ENCODE results near the gene GABRG3. TPM values are rescaled to one million over a fixed set of nuclear protein-coding genes. Genes with fewer than 3 reads are reported as not detected.
A peak's percentile ranks its signal among the peaks of the same experiment; 100 is the strongest.

GABRG3 gene
- total and polyA plus RNA-seq, 9 of the 15 experiments (the other 6 are each of a cell fraction or from before 2014, with no cell fraction given) = 4.0 to 15.1 (median 11.2) TPM

GRCh38 chr15:27088584-27089232 is 117.7 kb downstream of the GABRG3 start (continued):
- TF ChIP-seq RAD51 (IDR thresholded peaks at IDR 0.05; ENCODE audit: borderline replicate concordance, low read depth) (peak; percentile 76), CBFA2T2 (conservative IDR thresholded peaks at IDR 0.05) (peak; percentile 24; the same call in 1 of the 2 replicates), ZNF224 (CRISPR knock-in tag; IDR thresholded peaks at IDR 0.05) (0 out of 2 replicates have a peak, but pooled peaks have one; percentile 30), HMGXB4 (CRISPR knock-in tag; IDR thresholded peaks at IDR 0.05) (0 out of 2 replicates have a peak, but pooled peaks have one; percentile 53), NR2C2 (CRISPR knock-in tag; IDR thresholded peaks at IDR 0.05) (no peak), NR2C2 (tag; IDR thresholded peaks at IDR 0.05) (peak; percentile 59; the same call in 1 of the 2 replicates), ZNF592 (IDR thresholded peaks at IDR 0.05) (peak; percentile 75), L3MBTL2 (IDR thresholded peaks at IDR 0.05) (peak; percentile 88), LCOR (CRISPR knock-in tag; IDR thresholded peaks at IDR 0.05) (peak; percentile 29; the same call in 1 of the 2 replicates), USF2 (CRISPR knock-in tag; IDR thresholded peaks at IDR 0.05) (peak; percentile 80), CLOCK (CRISPR knock-in tag; IDR thresholded peaks at IDR 0.05; ENCODE audit: borderline replicate concordance) (no peak), ZFX (CRISPR knock-in tag; IDR thresholded peaks at IDR 0.05) (peak; percentile 60), GATA2 (CRISPR knock-in tag; IDR thresholded peaks at IDR 0.05) (peak; percentile 20; the same call in 1 of the 2 replicates), USF1 (CRISPR knock-in tag; IDR thresholded peaks at IDR 0.05) (peak; percentile 74), SMARCA4 (IDR thresholded peaks at IDR 0.05) (peak; percentile 35; the same call in 1 of the 2 replicates), CTBP1 (IDR thresholded peaks at IDR 0.05; ENCODE audit: borderline replicate concordance) (peak; percentile 20; the same call in 1 of the 2 replicates), RBBP5 (IDR thresholded peaks at IDR 0.05; ENCODE audit: borderline replicate concordance, insufficient read depth, low read length, poor library complexity, severe bottlenecking) (peak; percentile 63)

Data from K562 (cell line).